22Rv1 (cell line): Measurements from ENCODE around the gene RAB31.
"Not testable (repeated sequence)": the region's sequence is repeated elsewhere in the genome, so short reads cannot be mapped to it uniquely, and the experiment has no call there.

ENCODE experiments used
- H3K27ac ChIP-seq: fragments of 450-650 bp; 2 replicates; pipeline ENCODE4 v1.5.1; 2017
- ZFX ChIP-seq: fragments of 450-650 bp; IDR thresholded peaks from 2 replicates; pipeline ENCODE4 v1.6.1; 2017; ENCODE audit warnings: antibody characterized with exemption, borderline replicate concordance
- TF ChIP-seq, protein P1 (sequence below): fragments of 450-650 bp; IDR thresholded peaks from 2 replicates; pipeline ENCODE4 v1.5.1; 2017; ENCODE audit warnings: mild to moderate bottlenecking

Gene RAB31

DNA sequence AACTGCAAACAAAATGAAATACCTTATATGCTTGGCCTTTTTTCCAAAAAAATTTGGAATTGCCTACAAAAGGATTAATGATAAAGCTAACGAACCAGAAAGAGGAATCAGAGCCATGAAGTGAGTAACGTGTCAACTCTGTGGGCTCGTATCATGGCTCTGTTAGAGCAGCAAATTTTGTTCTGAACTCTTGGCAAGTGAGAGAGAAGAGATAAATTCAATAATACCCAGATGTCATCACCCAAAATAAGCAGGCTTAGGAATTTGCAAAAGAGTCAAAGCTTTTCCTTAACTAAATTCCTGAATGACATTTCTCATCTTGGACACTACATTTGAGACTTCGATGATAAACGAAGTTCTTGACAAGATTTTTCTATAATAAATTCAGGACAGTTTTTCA is 182.1 kb downstream of the RAB31 start:
- no peak for TF ChIP-seq ZFX
- TF ChIP-seq, protein P1, sequence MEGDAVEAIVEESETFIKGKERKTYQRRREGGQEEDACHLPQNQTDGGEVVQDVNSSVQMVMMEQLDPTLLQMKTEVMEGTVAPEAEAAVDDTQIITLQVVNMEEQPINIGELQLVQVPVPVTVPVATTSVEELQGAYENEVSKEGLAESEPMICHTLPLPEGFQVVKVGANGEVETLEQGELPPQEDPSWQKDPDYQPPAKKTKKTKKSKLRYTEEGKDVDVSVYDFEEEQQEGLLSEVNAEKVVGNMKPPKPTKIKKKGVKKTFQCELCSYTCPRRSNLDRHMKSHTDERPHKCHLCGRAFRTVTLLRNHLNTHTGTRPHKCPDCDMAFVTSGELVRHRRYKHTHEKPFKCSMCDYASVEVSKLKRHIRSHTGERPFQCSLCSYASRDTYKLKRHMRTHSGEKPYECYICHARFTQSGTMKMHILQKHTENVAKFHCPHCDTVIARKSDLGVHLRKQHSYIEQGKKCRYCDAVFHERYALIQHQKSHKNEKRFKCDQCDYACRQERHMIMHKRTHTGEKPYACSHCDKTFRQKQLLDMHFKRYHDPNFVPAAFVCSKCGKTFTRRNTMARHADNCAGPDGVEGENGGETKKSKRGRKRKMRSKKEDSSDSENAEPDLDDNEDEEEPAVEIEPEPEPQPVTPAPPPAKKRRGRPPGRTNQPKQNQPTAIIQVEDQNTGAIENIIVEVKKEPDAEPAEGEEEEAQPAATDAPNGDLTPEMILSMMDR: no peak
- no peak overlapping the region for H3K27ac ChIP-seq

- TF ChIP-seq, protein P1: no peak
- no peak for TF ChIP-seq ZFX
- H3K27ac ChIP-seq: no peak overlapping the region
Measured at GRCh38 chr18:9890957-9891356, 182.9 kb downstream of the RAB31 start.

DNA sequence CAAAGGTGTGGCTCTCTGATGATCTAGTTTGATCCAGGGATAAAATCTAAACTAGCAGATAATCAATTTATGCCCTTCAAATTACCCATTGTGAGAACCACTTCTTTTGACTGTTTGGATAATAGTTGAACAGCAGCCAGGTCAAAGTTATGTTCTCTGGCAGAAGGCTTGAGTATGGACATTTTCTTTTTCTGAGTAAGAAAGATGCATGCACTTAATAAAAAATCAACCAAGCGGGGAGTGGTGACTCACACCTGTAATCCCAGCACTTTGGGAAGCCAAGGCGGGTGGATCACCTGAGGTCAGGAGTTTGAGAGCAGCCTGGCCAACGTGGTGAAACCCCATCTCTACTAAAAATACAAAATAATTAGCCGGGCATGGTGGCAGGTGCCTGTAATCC is 183.4 kb downstream of the RAB31 start:
- not testable (repeated sequence) for H3K27ac ChIP-seq

DNA sequence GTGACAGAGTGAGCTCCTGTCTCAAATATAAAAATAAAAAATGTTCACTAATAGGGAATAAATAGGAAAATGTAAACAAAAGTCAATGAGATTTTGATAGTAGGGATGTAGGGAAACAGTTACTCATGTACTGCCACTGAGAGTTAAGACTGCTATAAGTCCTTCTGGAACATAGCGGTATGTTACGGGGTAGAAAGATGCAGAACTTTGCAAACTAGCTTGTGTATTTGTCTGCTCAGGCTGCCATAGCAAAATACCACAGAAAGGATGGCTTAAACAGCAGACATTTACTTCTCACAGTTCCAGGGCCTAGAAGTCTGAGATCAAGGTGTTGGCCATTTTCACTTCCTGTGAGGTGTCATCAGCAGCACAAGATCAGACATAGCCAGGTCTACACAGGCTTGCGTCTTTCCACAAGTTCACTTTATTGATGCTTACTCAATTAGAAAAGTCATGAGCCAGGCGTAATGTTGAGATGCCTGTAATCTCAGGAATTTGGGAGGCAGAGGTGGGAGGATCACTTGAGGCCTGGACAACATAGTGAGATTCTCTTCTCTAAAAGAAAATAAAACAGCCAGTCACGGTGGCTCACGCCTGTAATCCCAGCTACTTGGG is 186.5 kb downstream of the RAB31 start:
- TF ChIP-seq, protein P1: no peak
- TF ChIP-seq ZFX: no peak
- H3K27ac ChIP-seq: no peak overlapping the region

DNA sequence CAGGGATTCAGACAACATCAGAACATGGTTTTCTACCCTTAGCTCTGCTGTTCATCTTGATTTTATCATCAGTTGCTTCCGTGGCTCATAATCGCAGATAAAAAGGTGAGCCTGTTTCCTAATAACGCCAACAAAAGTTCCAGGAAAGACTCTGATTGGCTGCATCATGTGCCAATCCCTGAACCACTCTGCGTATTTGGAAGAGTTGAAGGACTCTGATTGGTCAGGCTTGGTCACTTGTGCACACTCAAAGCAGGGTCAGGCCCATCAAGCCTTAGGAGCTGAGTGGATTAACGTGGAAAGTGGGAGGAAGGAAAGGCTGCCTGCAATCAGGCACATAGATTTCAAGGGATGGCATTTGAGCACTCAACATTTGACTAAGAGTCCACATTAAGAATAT is 189.0 kb downstream of the RAB31 start:
- H3K27ac ChIP-seq: no peak overlapping the region
- TF ChIP-seq ZFX: no peak
- TF ChIP-seq, protein P1: no peak

GRCh38 chr18:9897787-9898291 is 189.7 kb downstream of the RAB31 start:
- H3K27ac ChIP-seq: not testable (repeated sequence)

GRCh38 chr18:9898792-9899549 is 190.9 kb downstream of the RAB31 start:
- TF ChIP-seq, protein P1: no peak
- no peak for TF ChIP-seq ZFX
- H3K27ac ChIP-seq: no peak overlapping the region

GRCh38 chr18:9899550-9899930 is 191.4 kb downstream of the RAB31 start:
- H3K27ac ChIP-seq: not testable (repeated sequence)

DNA sequence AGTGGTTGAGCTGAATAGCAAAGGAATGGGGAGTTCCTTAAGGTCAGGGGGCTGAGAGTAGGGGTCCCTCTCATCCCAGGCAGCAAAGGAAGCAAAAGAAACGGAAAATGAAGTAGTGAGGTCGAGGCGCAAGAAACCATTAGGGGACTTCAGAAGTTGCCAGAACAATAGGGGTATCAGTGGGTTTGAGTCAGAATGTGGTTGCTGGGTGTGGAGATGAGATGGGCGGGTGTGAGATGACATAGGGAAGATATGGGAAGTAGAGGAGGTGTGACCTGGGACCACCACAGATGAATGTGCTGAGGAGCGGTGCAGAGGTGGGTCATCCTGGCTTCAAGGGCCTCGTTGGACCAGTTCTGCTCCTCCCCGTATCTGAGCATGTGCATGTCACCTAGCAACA is 192.6 kb downstream of the RAB31 start:
- TF ChIP-seq, protein P1: no peak
- TF ChIP-seq ZFX: no peak
- H3K27ac ChIP-seq: no peak overlapping the region
